Lung microvascular endothelial cell (primary cell): ENCODE data around the gene PPP2R2D. TPM values are rescaled to one million over a fixed set of nuclear protein-coding genes. Genes with fewer than 3 reads are reported as not detected.
"Not testable (repeated sequence)": the region's sequence is repeated elsewhere in the genome, so short reads cannot be mapped to it uniquely, and the experiment has no call there.

Source experiments
- DNase-seq, 2 donors: peaks; one replicate each; pipeline versions ENCODE4 v3.0.0 to v3.0.0-alpha.2; 2010; ENCODE audit warnings: low read depth in 2 of 2
- total RNA-seq: library from RNA; depleted of rRNA; stranded (reverse); fragments of >200 nt; gene quantifications from 2 replicates; pipeline ENCODE4 v1.2.1, GENCODE V29; 2014

Gene PPP2R2D
- total RNA-seq, 1 donor from 2014 or later = 28.8 TPM

DNA sequence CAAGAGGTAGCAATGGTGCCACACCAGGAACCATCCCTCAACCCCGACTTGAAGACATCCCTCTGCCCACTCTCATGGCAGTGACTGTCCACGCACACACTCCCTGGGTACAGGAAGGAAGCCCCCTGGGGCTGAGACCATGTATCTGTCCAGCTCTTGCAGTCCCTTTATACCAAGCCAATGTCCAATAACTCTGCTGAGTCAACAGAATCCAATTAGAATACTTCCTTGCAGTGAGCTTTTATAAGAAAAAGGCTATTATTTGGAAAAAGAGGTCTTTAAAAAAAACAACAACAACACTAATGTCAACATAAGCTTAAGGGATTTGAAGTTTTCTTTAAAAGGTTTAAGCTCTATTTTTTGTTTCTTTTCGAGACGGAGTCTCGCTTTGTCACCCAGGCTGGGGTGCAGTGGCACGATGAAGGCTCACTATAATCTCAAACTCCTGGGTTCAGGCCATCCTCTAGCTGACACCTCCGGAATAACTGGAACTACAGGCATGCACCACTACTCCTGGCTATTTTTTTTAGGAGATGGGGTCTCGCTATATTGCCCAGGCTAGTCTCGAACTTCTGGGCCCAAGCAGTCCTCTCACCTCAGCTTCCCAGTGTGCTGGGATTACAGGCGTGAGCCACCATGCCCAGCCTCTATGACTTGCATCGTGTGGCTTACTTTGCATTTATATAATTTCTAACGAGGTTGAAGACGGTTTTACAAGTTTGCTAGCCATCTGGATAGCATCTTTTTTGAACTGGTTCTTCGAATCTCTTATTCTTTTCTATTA, 73.4 kb downstream of the PPP2R2D start:
- no peak for DNase-seq

DNA sequence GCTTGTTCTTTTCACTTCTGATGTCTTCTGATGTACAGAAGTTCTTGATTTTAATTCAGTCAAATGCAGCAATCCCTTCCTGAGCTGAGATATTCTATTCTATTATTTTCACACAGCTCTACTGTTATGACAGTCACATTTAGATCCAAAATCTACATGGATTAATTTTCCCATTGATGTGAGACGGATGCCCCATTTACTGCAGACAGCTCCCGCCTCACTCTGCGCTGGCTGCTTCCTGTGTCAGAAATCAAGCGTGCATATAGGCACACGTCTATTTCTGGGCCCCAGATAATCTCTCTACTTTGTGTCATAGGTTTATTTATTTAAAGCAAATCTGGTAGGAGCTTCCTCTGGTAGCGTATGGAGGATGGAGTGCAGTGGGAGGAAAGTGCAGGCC, 74.2 kb downstream of the PPP2R2D start:
- DNase-seq = peak; percentile 17 to 38

DNA sequence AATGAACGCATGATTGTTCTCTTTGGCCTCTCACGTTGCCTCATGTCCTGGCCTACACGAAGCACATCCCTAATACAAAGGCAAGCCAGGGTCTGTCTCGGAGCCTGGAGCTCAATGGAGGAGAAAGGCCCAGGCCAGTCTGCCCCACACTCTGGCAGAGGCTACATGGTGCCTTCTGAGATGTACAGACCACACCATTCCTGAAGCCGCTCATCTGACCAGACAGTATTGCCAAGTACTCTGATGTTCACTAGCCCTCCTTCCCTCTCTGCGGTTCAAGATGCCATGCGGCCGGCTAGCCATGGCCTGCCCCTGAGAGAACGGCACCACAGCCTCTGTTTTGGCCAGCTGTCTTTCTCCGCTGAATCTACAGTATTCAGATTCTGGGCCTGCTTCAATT, 75.0 kb downstream of the PPP2R2D start:
- DNase-seq = no peak

DNA sequence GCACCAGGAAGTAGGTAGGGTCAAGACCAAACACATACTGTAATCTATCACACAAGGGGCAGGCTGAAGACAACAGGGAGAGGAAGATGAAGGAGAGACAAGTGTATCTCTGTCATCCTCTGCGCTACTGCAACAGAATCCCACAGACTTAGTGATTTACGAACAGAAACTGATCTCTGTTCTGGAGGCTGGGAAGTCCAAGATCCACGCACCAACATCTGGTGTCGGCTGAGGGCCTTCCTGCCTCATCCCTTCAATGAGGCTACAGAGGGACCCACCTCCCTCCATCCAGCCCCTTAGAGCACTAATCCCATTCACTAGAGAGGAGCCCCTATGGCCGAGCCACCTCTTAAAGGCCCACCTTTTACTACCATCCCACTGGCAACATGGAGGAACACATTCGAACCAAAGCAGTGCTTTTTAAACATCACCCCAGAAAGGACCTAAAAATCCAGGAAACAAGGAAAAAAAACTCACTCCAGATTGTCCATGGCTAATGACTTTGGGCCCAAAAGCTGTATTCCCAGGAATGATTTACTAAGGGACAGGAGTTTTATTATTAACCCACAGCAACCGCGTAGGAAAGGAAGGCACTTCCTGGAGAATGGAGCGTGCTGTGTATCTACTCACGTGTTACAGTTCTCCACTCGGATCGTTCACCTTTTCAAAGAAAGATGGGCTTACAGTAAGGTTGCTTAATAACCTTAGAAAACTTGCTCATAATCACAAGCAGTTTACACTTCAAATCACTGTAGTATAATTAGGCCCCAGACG, 76.7 kb downstream of the PPP2R2D start:
- DNase-seq = no peak

- no peak for DNase-seq
These were observed 77.6 kb downstream of the PPP2R2D start for GRCh38 chr10:131978366-131978765.

DNA sequence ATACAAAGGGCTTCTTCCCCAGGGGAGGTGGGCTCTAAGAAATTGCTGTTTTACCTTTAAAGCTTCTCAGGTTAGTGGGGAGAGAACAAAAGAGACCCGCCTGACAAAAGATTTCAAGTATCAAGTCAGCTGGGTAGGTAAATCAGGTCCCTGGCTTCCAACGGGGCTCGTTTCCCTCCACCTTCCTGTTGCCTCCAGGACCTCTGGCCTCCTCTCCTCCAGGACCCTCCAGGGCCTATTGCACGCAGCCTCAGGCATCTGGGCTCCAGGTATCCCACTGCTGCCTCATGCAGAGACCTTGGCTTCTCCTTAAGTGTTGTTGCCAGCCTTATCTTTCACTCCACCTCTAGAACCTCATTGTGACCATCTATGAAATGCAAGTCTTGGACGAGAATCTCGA, 78.0 kb downstream of the PPP2R2D start:
- DNase-seq = no peak

DNA sequence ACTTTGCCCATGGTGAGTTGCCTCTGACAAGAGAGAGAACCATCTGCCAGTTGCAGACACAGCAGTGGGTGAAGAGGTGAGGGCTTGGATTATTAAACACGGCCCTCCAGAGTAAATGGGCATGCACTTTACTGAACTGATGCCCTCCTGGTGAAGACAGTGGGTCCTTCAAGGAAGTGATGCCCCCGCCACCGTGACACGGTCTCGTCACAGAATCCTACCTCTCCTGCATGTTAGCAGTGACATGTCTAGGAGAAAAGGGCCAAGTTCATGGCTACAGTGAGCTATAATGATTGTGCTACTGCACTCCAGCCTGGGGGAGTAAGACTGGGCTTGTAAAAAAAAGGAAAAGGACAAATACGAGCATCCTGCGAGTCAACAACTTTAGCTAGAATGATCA, 78.5 kb downstream of the PPP2R2D start:
- DNase-seq = no peak

- DNase-seq = peak; percentile 59 to 73
These were observed 79.0 kb downstream of the PPP2R2D start for GRCh38 chr10:131979821-131980270.

- no peak for DNase-seq
These were observed 79.5 kb downstream of the PPP2R2D start for GRCh38 chr10:131980321-131980720.

DNA sequence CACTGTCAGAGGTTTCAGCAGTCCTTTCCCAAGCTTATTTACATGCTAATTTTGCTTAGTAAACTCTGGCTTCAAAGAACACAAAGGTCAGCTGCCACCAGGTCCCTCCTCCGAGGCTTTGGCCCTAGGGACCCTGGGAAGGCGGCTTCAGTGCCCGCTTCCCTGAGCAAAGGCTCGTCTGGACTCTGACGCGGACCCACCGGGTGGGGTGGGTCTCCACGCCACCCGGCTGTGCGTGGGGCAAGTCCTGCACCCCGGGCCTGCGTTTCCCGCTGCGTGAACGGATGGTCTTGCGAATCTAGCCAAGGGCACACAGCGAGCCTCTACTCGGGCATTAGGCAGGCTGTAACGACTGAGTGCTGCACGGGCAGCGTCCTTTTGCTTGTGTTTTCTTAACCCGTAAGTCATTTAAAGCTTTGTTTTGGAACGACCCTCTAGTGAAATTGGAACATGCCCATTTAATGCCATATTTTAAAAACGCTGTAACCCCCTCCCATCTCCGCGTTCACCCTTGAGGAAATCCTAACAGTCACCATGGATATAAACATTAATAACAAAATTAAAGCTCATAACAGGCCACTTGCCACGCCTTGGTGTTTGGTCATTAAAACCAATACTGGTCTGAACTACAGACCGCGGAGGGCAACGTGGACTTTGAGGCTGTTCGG, 80.1 kb downstream of the PPP2R2D start:
- peak; percentile 28 to 45 for DNase-seq

DNA sequence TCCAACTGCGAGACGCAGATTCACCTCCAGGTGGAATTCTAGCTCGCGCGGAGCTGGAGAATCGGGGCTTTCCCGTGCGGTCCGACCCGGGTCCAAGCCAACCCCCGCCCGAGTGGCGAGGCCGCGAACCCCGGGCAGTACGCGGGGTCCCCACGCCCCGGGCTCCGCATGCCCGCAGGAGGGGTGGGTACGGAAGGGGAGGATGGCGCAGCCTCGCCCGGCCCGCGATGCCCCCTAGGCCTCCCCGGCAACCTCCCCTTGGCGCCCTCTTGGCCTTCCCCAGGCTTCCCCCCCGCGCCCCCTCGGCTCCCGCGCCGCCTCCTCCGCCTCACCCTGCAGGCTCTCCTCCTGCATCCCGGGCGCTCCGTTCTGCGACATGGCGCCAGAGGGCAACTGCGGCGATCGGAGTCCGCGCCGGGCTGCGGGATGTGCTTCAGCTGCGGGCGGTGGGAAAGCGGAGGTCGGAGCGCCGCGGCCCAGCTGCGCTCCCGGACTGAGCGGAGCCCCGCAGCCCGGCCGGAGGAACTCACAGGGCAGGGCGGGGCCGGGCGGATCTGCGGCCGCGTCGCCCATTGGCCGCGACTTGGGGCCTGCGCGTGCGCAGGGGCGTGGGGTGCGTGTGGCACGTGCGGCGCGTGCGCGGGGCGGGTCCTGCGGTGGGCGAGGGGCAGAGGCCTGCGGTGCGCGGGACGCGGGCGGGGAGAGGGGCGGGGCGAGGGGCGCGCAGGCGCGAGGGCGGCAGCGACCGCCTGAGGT, 80.8 kb downstream of the PPP2R2D start, which contains the start of gene BNIP3:
Gene BNIP3 (minus strand): TSS at position 495 of the 756 bp plus-strand sequence. CDS start 117 bp downstream, at position 378.
- DNase-seq = peak; percentile 96 to 98

DNA sequence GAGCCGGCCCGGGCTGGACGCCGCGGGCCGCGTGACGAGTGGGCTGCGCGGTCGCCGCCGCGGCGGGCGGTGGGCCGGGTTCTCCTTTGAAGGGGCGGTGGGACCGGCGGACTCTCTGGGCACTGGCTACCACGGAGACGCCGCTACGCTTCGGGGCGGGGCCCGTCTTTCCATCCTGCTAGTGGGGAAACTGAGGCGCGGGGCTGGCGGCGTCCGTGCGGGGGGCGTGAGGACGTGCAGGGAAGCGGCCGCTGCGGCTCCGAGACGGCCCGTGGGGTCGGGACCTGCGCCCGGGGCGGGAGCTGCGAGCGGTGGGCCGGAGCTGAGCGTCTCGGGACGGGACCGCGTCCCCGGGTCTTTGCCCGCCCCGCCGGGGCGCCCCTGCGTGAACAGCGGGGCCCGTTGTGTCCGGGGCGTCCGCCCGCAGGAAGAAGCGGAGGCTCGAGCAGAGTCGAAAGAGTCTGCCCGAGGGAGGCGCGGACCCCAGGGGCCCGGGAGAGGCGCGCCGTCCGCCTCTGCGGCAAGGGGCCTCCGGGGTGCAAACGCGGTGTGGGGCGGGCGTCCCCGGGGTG, 81.5 kb downstream of the PPP2R2D start:
- no peak for DNase-seq

- no peak for DNase-seq
These were observed 82.0 kb downstream of the PPP2R2D start for GRCh38 chr10:131982796-131983195.

DNA sequence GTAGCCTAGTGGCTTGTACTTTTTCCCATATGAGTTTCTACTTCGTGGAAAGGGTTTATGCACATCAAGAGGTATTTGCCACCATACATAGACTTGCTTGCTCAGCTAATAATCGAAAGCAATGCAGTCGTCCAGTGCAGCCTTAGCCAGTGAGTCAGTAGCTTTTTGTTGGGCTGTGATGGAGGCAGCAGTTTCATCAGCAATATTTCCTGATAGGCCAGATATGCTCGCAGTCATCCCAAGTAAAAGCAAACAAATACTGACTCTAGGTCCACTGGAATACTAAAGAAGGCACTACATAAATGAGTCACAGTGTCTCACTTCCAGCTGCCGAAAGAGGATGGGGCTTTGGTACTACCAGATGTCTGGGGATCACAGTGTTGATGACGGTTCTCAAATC, 83.0 kb downstream of the PPP2R2D start:
- DNase-seq = peak; percentile 45 to 94

- DNase-seq = not testable (repeated sequence)
These were observed 86.0 kb downstream of the PPP2R2D start for GRCh38 chr10:131986851-131987250.

DNA sequence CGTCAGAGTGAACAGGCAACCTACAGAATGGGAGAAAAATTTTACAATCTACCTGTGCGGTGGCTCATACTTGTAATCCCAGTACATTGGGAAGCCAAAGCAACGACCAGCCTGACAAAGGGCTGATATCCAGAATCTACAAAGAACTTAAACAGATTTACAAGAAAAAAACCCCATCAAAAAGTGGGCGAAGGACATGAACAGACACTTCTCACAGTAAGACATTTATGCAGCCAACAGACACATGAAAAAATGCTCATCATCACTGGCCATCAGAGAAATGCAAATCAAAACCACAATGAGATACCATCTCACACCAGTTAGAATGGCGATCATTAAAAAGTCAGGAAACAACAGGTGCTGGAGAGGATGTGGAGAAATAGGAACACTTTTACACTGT, 86.5 kb downstream of the PPP2R2D start:
- not testable (repeated sequence) for DNase-seq

DNA sequence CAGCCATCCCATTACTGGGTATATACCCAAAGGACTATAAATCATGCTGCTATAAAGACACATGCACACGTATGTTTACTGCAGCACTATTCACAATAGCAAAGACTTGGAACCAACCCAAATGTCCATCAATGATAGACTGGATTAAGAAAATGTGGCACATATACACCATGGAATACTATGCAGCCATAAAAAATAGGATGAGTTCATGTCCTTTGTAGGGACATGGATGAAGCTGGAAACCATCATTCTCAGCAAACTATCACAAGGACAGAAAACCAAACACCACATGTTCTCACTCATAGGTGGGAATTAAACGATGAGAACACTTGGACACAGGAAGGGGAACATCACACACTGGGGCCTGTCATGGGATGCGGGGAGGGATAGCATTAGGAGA, 87.0 kb downstream of the PPP2R2D start:
- DNase-seq = not testable (repeated sequence)

GRCh38 chr10:131991726-131992125, 90.9 kb downstream of the PPP2R2D start:
- DNase-seq = no peak

DNA sequence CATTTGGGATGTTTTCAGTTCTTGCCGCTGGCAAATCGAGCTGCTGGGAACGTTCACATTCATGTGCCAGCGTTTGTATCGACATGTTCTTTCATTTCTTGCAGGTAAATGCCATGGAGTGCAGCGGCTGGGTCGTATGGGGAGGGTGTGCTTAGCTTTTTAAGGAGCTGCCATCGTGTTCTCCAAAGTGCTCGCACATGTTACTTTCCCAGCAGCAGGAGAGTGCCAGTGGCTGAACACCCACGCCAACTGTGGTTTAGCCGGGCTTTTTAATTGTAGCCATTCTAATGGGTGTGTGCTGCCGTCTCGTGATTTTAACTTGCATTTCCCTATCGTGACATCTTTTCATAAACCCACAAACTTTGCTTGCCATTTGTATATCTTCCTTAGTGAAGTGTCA, 92.5 kb downstream of the PPP2R2D start:
- no peak for DNase-seq

- peak in 1 of 2 donors; percentile 39 for DNase-seq
These were observed 93.6 kb downstream of the PPP2R2D start for GRCh38 chr10:131994435-131994834.
